OCI-LY7 (cell line): ENCODE results near the gene FBXO42. TPM values are rescaled to one million over a fixed set of nuclear protein-coding genes. Genes with fewer than 3 reads are reported as not detected.
"Not testable (repeated sequence)": the region's sequence is repeated elsewhere in the genome, so short reads cannot be mapped to it uniquely, and the experiment has no call there.

Experiments
- BruUV-seq: library from RNA; stranded (reverse); fragments of 400-500 nt; replicated peaks from 2 replicates; lab custom pipeline; 2021; lab: Mats Ljungman, UMichigan
- CTCF ChIA-PET: fragments of 300-600 bp; sonication (Branson Sonifier 250); formaldehyde crosslinking; loops from one replicate; lab custom pipeline; 2022; ENCODE audit warnings: antibody characterized with exemption; ENCODE audit not compliant: unreplicated experiment; lab: Charles Lee
- POLR2A ChIA-PET: fragments of 300-600 bp; sonication (Branson Sonifier 250); formaldehyde crosslinking; loops from one replicate; lab custom pipeline; 2022; ENCODE audit warnings: antibody characterized with exemption; lab: Charles Lee
- DNase-seq: peaks from one replicate; pipeline ENCODE4 v3.0.0-alpha.2; 2015; ENCODE audit warnings: low spot score
- H2AFZ ChIP-seq: fragments of 200-600 bp; sonication (generic), shearing (Covaris generic); 2 replicates; pipeline ENCODE4 v1.6.1; 2014; ENCODE audit warnings: mild to moderate bottlenecking, antibody characterized with exemption, low read length, moderate library complexity
- H3K27ac ChIP-seq: fragments of 200-600 bp; sonication (generic); 2 replicates; pipeline ENCODE4 v1.5.1; 2014; ENCODE audit warnings: mixed run types, low read depth, mild to moderate bottlenecking, moderate library complexity, low read length, inconsistent platforms; ENCODE audit not compliant: poor library complexity, severe bottlenecking
- H3K36me3 ChIP-seq: fragments of 200-600 bp; sonication (generic); 2 replicates; pipeline ENCODE4 v1.6.1; 2014; ENCODE audit warnings: mild to moderate bottlenecking, antibody characterized with exemption, low read length, moderate library complexity, mixed read lengths; ENCODE audit not compliant: insufficient read depth
- H3K4me1 ChIP-seq: fragments of 200-600 bp; sonication (generic); 2 replicates; pipeline ENCODE4 v1.5.1; 2014; ENCODE audit warnings: mild to moderate bottlenecking, low read length; ENCODE audit not compliant: insufficient read depth, poor library complexity, severe bottlenecking
- H3K4me2 ChIP-seq: fragments of 200-600 bp; sonication (generic); 2 replicates; pipeline ENCODE4 v1.6.1; 2014; ENCODE audit warnings: mild to moderate bottlenecking, low read length
- H3K4me3 ChIP-seq: fragments of 200-600 bp; sonication (generic); 2 replicates; pipeline ENCODE4 v1.5.1; 2014; ENCODE audit warnings: mild to moderate bottlenecking, low read depth, low read length; ENCODE audit not compliant: poor library complexity, severe bottlenecking
- H3K79me2 ChIP-seq: fragments of 200-600 bp; sonication (generic); 2 replicates; pipeline ENCODE4 v1.6.1; 2016; ENCODE audit warnings: low read depth, mild to moderate bottlenecking, low read length, moderate library complexity, mixed read lengths; ENCODE audit not compliant: insufficient read depth
- H3K9me2 ChIP-seq: fragments of 200-600 bp; sonication (generic); 2 replicates; pipeline ENCODE4 v1.6.1; 2016; ENCODE audit warnings: mild to moderate bottlenecking, low read length, mixed read lengths; ENCODE audit not compliant: insufficient read depth
- H3K9me3 ChIP-seq: fragments of 200-600 bp; sonication (generic); 2 replicates; pipeline ENCODE4 v1.6.1; 2014; ENCODE audit warnings: mild to moderate bottlenecking, mixed run types, low read length, mixed read lengths
- H4K20me1 ChIP-seq: fragments of 200-600 bp; sonication (generic); 2 replicates; pipeline ENCODE4 v1.6.1; 2014; ENCODE audit warnings: mild to moderate bottlenecking, antibody characterized with exemption, low read length, moderate library complexity, mixed read lengths; ENCODE audit not compliant: insufficient read depth
- EZH2phosphoT487 ChIP-seq: fragments of 200-600 bp; sonication (generic); IDR thresholded peaks from 2 replicates; pipeline ENCODE4 v1.6.1; 2018; ENCODE audit warnings: low read depth, borderline replicate concordance, mild to moderate bottlenecking, mixed run types, antibody characterized with exemption, low read length, moderate library complexity, mixed read lengths
- intact Hi-C: fragments of 100-400 bp; cut with micrococcal nuclease; formaldehyde crosslinking; loops from one replicate; pipeline ENCODE4 v1.10.0; 2022; ENCODE audit not compliant: unreplicated experiment
- total RNA-seq, 2 experiments: library from RNA; depleted of rRNA in 1 of 2; stranded (reverse); fragments of >200 nt in 1 of 2; shearing (Covaris generic) in 1 of 2; gene quantifications; 2 replicates each; pipeline ENCODE4 v1.2.3, GENCODE V29; 2014 to 2022
- TF ChIP-seq, protein P1 (sequence below): fragments of 200-600 bp; sonication (generic); conservative IDR thresholded peaks from 2 replicates; pipeline ENCODE4 v1.5.1; 2014; ENCODE audit warnings: mild to moderate bottlenecking, antibody characterized with exemption, low read length, moderate library complexity, mixed read lengths

FBXO42 gene
- total RNA-seq, 2 experiments from 2014 or later: 20.0 to 22.9 TPM

DNA sequence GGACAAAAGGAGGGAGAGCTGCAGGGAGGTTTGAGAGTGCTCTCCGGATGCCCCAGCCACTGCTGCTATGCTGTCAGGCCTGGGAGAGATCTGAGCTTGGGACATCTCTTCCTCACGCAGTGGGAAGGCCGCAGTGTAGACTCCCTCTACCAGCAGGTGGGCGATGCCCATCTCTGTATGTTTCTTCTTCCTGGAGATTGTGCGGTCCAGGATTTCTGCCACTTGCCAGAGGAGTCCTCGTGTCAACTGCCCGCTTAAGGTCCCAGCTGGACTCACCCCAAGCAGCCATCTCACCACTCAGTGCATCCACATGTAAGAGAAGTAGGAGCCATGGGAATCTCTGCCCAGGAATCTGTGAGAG is 126.2 kb downstream of the FBXO42 start:
- Histone ChIP-seq H3K36me3 (no peaks in the 10 kb centered on the region), H2AFZ (no peak overlapping the region), H3K4me2 (no peak overlapping the region), H3K79me2 (no peaks in the 10 kb centered on the region), H3K9me2 (no peaks in the 10 kb centered on the region), H3K27ac (no peak overlapping the region), H3K4me1 (no peaks in the 10 kb centered on the region), H3K9me3 (no peaks in the 10 kb centered on the region), H4K20me1 (no peaks in the 10 kb centered on the region), H3K4me3 (no peak overlapping the region)
- POLR2A ChIA-PET: no interaction called here
- no peak for DNase-seq
- intact Hi-C loops: no loop called here
- CTCF ChIA-PET: interaction anchor here (0.6 kb wide), 1 partner anchor 24 kb away, joined by 5 read pairs; no protein-coding TSS in a partner anchor
- no TSS peak for BruUV-seq
- no peak for TF ChIP-seq EZH2phosphoT487
- TF ChIP-seq, protein P1, sequence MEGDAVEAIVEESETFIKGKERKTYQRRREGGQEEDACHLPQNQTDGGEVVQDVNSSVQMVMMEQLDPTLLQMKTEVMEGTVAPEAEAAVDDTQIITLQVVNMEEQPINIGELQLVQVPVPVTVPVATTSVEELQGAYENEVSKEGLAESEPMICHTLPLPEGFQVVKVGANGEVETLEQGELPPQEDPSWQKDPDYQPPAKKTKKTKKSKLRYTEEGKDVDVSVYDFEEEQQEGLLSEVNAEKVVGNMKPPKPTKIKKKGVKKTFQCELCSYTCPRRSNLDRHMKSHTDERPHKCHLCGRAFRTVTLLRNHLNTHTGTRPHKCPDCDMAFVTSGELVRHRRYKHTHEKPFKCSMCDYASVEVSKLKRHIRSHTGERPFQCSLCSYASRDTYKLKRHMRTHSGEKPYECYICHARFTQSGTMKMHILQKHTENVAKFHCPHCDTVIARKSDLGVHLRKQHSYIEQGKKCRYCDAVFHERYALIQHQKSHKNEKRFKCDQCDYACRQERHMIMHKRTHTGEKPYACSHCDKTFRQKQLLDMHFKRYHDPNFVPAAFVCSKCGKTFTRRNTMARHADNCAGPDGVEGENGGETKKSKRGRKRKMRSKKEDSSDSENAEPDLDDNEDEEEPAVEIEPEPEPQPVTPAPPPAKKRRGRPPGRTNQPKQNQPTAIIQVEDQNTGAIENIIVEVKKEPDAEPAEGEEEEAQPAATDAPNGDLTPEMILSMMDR: no peak

- Histone ChIP-seq H3K36me3 (no peaks in the 10 kb centered on the region), H2AFZ (no peak overlapping the region), H3K4me3 (no peak overlapping the region), H4K20me1 (no peaks in the 10 kb centered on the region), H3K4me2 (no peak overlapping the region), H3K4me1 (no peaks in the 10 kb centered on the region), H3K27ac (no peak overlapping the region), H3K9me3 (no peaks in the 10 kb centered on the region), H3K9me2 (no peaks in the 10 kb centered on the region), H3K79me2 (no peaks in the 10 kb centered on the region)
- CTCF ChIA-PET: no interaction called here
- DNase-seq: no peak
- POLR2A ChIA-PET: no interaction called here
- BruUV-seq: no TSS peak
- no peak for TF ChIP-seq EZH2phosphoT487
- TF ChIP-seq, protein P1: no peak
- intact Hi-C loops: no loop called here
These were observed 127.8 kb downstream of the FBXO42 start for GRCh38 chr1:16224472-16224871.

- POLR2A ChIA-PET, CTCF ChIA-PET: not testable (repeated sequence)
These were observed 129.6 kb downstream of the FBXO42 start for GRCh38 chr1:16222716-16223115.

More at GRCh38 chr1:16222716-16223115, 129.6 kb downstream of the FBXO42 start:
- H3K4me1 ChIP-seq, DNase-seq, H3K36me3 ChIP-seq, intact Hi-C loops, BruUV-seq, H3K27ac ChIP-seq, H3K4me3 ChIP-seq, H3K9me2 ChIP-seq, H3K79me2 ChIP-seq, H4K20me1 ChIP-seq, H3K9me3 ChIP-seq, H2AFZ ChIP-seq, H3K4me2 ChIP-seq: not testable (repeated sequence)
